Left renal pelvis (tissue), 4 donors: Measurements from ENCODE around the gene AP2B1. TPM values are rescaled to one million over a fixed set of nuclear protein-coding genes. Genes with fewer than 3 reads are reported as not detected.

ENCODE experiments used
- DNase-seq, 4 donors: peaks; one replicate each; pipeline ENCODE4 v3.0.0-alpha.2; 2013; ENCODE audit warnings: low read depth in 4 of 4, low spot score in 3 of 4
- polyA plus RNA-seq, 4 donors: library from polyadenylated mRNA; unstranded; fragments of 120-200 nt; gene quantifications; one replicate each; pipeline ENCODE4 v1.2.1, GENCODE V29; 2013; ENCODE audit not compliant: insufficient read length in 4 of 4

AP2B1 gene
- polyA plus RNA-seq, 4 donors: 114 to 142 (median 127) TPM

DNA sequence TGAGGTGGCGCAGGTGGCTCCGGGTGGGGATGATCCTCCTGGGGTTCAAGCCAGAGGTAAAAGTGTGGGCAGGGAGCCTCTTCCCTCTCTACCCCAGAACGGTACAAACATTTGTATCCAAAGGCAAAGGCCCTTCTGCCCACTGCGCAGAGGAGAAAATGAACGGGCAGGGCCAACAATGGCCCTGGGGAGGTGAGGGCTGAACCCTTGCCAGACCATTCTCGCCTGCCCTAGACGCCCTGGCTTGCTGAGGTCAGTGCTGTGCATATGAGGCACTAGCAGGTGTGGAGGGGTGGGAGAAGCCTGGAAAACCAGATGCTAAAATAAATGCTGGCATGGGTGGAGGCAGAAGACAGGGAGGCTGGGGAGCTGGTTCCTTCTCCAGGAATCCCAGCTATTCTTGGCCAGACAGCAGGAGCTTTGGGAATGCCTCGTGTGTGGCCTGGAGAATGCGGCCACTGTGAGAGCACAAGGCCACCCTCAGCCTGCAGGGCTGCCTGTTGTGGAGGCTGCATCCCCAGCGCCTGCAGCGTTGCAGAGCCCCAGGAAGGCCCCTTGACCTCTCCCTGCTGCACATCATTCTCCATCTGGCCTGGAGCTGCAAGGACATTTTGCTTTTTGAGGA is 178.1 kb downstream of the AP2B1 start:
- DNase-seq: no peak

DNA sequence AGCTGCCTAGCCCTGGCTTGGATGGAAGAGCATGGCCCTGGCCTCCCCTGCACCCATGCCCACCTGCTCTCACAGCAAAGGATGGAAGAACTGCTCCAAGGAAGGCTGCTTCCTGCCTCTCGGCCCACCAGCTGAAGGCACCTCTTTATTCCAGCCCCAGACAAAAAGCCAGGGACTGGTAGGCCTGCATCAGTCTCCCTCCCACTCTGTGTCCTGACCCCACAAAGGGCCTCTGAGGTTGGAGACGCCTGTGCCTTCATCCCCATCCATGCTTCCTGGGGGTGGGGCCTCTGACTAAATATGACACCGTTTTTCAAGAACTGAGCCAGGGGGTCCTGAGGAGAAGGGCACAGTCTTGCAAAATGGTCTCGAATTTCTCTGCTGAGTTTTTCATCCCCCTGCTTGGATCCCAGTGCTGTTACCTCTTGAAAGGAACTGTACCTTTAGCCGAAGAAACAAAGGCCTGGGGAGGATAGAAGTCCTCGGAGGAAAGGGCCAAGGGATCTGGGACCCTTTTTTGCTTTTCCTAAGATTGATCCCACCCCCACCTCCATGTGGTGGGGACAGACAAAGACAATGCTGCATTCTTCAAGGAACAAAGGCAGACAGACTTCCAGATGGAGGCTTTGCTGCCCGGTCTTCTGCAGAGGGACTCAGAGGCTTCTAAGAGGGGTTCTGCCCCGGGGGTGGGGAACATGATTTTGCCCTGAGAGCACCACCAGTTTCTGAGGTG is 178.8 kb downstream of the AP2B1 start:
- no peak for DNase-seq

DNA sequence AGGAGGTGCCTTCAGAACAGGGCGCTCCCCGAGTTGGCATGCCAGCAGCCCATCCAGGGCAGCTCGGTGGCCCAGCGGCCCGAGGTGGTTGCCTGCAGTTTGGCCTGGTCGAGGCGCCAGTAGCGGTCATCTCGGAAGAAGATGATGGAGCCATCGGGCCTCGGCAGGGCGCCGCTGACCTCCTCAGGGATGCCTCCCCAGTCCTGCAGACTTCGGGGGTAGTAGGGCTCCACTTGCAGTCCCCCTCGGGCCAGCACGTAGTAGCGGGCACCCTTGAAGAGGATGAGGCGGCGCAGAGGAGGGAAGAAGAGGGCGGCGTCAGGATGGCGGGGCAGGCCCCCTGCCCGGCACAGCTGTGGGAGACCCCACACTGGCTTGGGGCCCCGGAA is 179.4 kb downstream of the AP2B1 start:
- no peak for DNase-seq

DNA sequence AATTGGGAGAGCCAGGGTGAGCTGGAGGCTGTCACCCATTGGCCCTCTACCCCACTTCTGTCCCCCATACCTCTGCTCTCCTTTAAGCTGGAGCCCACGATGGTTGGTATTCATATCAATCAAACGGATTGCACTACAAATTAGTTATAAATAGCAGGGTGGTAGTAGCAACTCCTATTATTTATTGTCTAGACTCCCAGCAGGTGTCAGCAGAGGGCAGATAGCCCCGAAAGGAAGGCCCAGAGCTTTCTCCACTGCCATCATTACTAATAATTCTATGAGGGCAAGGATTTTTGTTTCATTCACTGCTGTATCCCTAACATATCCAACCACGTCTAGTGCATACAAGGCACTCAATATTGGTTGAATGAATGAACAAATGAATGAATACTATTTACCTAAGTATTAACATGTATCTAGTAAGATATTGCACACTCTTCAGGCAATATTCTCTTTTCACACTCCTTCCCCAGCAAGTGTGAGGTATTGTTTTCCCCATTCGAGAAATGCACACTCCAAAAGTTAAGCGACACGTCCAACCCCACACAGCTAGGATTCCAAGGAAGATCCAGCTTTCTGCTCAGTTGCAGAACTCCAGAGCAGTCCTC is 179.9 kb downstream of the AP2B1 start:
- DNase-seq: no peak

DNA sequence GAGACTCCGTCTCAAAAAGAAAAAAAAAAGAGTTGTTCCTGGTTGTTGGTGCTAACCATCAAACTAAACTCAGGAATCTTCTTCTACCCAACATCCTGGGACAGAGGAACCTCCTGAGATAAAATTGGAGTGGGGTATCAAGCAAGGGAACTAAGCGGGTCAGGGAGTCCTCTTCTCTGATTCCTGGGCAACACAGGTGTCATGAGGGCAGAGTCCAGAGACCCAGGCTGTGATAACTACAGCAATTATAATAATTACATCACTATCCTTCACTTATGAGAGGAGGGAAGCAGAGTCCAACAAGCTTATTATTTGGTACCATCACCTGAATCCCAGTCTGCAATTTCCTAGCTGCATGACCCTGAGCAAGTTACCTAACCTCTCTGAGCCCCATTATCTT is 181.7 kb downstream of the AP2B1 start:
- no peak for DNase-seq

DNA sequence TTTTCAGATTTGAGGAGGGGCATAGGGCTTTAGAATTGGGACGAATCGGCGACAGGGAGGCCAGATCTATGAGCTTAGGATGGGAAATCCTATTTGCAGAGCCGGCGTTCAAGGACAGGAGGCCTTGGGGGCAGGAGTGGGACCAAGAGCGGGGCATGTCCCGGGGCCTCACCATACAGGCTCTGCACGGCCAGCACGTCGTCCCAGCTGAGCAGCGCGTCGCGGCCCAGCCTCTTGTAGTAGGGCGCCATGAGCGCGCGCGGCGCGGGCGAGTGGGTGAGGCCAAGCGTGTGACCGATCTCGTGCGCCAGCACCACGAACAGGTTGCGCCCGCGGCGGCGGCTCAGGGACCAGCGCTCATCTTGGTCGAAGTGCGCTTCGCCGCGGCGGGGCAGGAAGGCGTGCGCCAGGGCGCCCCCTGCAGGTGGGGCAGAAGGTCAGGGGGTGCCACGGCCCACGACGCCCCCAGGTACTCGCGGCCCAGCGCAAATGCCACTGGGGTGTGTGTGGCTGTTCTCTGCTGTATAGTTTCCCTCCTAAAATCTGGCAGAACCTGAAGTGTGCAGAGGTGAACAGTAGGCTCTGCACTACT is 182.9 kb downstream of the AP2B1 start:
- DNase-seq: no peak

DNA sequence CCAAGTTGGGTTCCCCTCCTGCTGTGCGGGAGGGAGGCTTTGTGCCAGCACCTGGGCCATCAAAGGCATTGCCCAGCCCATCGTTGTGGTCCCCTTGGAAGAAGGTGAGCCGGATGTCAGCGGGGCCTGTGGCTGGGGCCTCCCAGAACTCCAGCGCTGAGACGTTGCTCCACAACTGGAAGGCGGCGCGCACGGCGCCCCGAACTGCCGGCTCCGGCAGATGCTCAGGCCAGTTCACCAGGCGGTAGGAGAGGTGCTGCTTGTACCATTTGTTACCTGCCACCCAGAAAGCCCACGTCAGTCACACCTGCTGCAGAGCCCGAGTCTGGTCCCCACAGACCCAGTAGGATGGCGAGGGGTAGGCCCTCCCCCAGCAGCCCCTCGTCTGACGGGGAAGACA is 186.0 kb downstream of the AP2B1 start:
- no peak for DNase-seq

DNA sequence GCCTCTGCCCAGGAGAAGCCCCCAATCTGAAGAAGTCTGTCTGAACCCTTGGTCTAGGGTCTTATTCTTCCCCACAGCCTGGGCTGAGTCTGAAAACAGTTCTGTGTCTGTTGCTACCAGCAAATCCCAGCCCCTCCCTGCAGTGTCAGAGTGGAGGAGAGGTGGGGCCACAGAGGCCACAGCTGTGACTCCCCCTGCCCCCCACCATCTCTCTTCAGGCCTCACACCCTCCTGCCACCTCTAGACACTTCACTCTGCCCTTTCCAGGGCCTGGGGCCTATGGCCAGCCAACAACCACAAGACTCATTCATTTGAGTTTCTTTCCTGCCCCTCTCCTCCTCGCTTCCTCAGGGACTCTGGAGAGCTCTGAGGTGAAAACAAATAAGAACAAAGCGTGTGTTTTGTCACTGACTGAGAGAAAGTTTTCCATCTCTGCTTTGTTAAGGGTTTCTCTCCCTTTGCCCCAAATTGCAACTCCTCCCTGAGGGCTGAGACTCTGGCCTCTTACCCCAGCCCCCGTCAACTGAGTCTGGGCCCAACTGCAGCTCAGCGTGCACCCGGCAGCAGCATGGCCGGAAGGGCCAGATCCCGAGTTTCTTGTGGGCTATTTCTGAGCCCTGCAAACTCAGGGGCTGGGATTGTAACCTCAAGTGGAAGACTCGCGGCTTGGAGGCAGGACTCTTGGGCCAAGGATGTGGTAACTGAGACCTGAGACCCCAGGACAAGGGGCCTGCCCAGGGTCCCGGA is 186.7 kb downstream of the AP2B1 start:
- DNase-seq: no peak

DNA sequence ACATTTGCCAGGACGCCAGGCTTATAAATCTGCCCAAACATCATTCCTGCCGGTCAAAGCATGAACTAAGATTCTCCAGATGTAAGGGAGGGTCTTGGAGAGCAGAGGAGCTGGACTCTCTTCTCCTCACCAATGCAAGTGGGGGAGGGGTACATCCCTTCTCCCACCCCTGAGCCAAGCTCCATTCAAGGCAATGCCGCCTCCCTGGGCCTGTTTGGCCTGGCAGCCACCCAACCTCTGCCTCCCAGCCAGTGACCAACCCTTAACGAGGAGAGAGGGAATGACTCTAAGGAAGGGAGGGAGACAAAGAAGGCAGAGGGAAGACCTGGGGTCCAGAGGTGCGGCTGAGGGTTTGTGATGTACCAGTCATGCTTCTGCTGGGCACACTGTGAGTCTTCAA is 187.4 kb downstream of the AP2B1 start:
- no peak for DNase-seq

DNA sequence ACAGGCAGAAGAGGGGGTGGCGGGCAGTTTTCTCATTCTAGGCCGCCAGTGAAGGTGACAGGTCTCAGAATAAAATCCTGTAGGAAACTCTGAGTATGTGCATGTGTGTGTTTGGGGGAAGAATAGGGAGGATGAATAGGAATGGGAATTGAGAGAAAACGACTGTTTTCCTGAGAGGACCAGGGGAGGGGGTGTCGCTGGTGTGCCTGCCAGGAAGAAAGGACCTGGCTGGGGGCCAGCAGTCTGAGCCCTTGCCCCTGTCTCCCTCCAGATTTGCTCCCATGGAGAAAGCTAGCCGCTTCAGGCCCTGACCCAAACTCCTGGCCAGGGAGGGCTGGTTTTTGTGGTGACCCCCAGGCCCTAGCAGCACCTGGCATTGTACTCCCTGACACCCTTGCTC is 187.9 kb downstream of the AP2B1 start:
- DNase-seq: no peak

DNA sequence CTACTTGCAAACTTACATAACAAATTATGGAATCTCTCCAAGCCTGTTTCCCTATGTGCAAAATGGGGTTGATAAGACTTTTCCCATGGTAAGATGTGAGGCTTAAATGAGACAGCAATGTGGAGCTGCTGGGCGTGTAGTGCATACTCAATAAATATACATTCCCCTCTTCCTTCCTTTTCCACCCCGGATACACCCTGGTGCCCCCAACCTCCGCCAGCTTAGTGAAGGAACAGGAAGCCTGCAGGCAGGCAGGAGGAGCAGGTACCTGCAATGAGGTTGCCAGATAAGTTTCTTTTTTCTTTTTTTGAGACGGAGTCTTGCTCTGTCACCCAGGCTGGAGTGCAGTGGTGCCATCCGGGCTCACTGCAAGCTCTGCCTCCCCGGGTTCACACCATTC is 188.5 kb downstream of the AP2B1 start:
- no peak for DNase-seq

Other genes starting within 250 kb of the AP2B1 start
- gene SLFN11, start 213.7 kb upstream of the AP2B1 start, polyA plus RNA-seq: 10 to 100 TPM; 10.9 to 28.4 (median 15.5) TPM
- gene SLFN12, start 154.8 kb upstream of the AP2B1 start, polyA plus RNA-seq: 10 to 100 TPM; 13.9 to 23.2 (median 18.2) TPM
- 10 to 100 TPM in 3 of 4 donors, 1 to 10 TPM in 1; 4.5 to 28.3 (median 26.1) TPM for gene SLFN13, start 138.6 kb upstream of the AP2B1 start, polyA plus RNA-seq
- gene SLFN12L, start 49.6 kb upstream of the AP2B1 start, polyA plus RNA-seq: under 1 TPM; 0.12 to 0.34 (median 0.29) TPM
- under 1 TPM; 0.09 to 0.63 (median 0.16) TPM for gene SLFN14, start 26.5 kb upstream of the AP2B1 start, polyA plus RNA-seq
- gene PEX12, start 8.8 kb upstream of the AP2B1 start, polyA plus RNA-seq: 10 to 100 TPM; 11.0 to 14.6 (median 11.9) TPM
- gene RASL10B, start 144.3 kb downstream of the AP2B1 start, polyA plus RNA-seq: 10 to 100 TPM in 3 of 4 donors, 1 to 10 TPM in 1; 4.8 to 15.0 (median 11.0) TPM
- under 1 TPM in 2 of 4 donors, not detected in 2; 0.10 to 0.12 TPM for gene GAS2L2, start 165.9 kb downstream of the AP2B1 start, polyA plus RNA-seq
- gene C17orf50, start 173.6 kb downstream of the AP2B1 start, polyA plus RNA-seq: under 1 TPM in 1 of 4 donors, not detected in 3; 0.21 TPM
- gene MMP28, start 208.3 kb downstream of the AP2B1 start, polyA plus RNA-seq: 10 to 100 TPM in 1 of 4 donors, 1 to 10 TPM in 3; 1.9 to 11.0 (median 2.4) TPM
- 100 to 1,000 TPM; 188 to 242 (median 234) TPM for gene TAF15, start 222.2 kb downstream of the AP2B1 start, polyA plus RNA-seq